Esophagus squamous epithelium (tissue), 5 donors: Measurements from ENCODE around the gene STON1. TPM values are rescaled to one million over a fixed set of nuclear protein-coding genes. Genes with fewer than 3 reads are reported as not detected.
A peak's percentile ranks its signal among the peaks of the same experiment; 100 is the strongest.

Experiments
- DNase-seq: peaks from one replicate; lab custom pipeline; 2025; lab: John Stamatoyannopoulos, UW
- H3K27ac ChIP-seq, 4 donors: fragments of 200-600 bp; sonication (generic); one replicate each; pipeline ENCODE4 v1.5.1; 2016 to 2019; ENCODE audit warnings: mild to moderate bottlenecking in 1 of 4
- H3K27me3 ChIP-seq, 4 donors: fragments of 200-600 bp; sonication (generic); 1 replicate in 3 of 4; 2 replicates in 1 of 4; pipeline versions ENCODE4 v1.5.1 to v1.6.0; 2017 to 2021; ENCODE audit warnings: antibody characterized with exemption in 1 of 4
- H3K36me3 ChIP-seq, 3 donors: fragments of 200-600 bp; sonication (generic); one replicate each; pipeline ENCODE4 v1.5.1; 2016 to 2019
- H3K4me1 ChIP-seq, 3 donors: fragments of 200-600 bp; sonication (generic); one replicate each; pipeline ENCODE4 v1.5.1; 2017 to 2019
- H3K4me3 ChIP-seq, 4 donors: fragments of 200-600 bp; sonication (generic); 1 replicate in 3 of 4; 2 replicates in 1 of 4; pipeline ENCODE4 v1.5.1; 2016 to 2019; ENCODE audit warnings: mild to moderate bottlenecking in 2 of 4, moderate library complexity in 1 of 4
- H3K9me3 ChIP-seq, 3 donors: fragments of 200-600 bp; sonication (generic); one replicate each; pipeline ENCODE4 v1.5.1; 2016 to 2019
- POLR2A ChIP-seq, 4 donors: fragments of 450-650 bp; IDR thresholded peaks; one replicate each; pipeline ENCODE4 v1.6.1; 2017; ENCODE audit warnings: antibody characterized with exemption in 4 of 4, mild to moderate bottlenecking in 4 of 4, moderate library complexity in 3 of 4
- WGBS, 2 donors: methylation state at CpG; one replicate each; pipeline ENCODE4 v1.1.5; 2018; 5-methylcytosine and 5-hydroxymethylcytosine counted together
- intact Hi-C: fragments of 100-400 bp; cut with DNase I; formaldehyde crosslinking; loops from one replicate; pipeline ENCODE4 v1.15.0; 2022
- total RNA-seq, 4 donors: library from RNA; depleted of rRNA; stranded (reverse); fragments of >200 nt; gene quantifications; one replicate each; pipeline ENCODE4 v1.1.0, GENCODE V29; 2016
- TF ChIP-seq, protein P1 (sequence below), 6 experiments: fragments of 450-650 bp in 4 of 6; fragments of 200-600 bp in 2 of 6; sonication (generic) in 2 of 6; IDR thresholded peaks; one replicate each; pipeline ENCODE4 v1.5.1; 2016 to 2019; ENCODE audit warnings: antibody characterized with exemption in 6 of 6, mild to moderate bottlenecking in 4 of 6, moderate library complexity in 4 of 6
- donor health status: DM: yes; HTN: yes; CAD: no.

STON1 gene
- total RNA-seq, 4 donors from 2014 or later = 2.0 to 37.2 (median 6.9) TPM

- WGBS, 2 donors = 80 to 100% methylated on average over 1 of the region's 1 CpG
- no peaks in the 10 kb centered on the region for H3K9me3 ChIP-seq
- H3K36me3 ChIP-seq = no peaks in the 10 kb centered on the region
- TF ChIP-seq, protein P1, sequence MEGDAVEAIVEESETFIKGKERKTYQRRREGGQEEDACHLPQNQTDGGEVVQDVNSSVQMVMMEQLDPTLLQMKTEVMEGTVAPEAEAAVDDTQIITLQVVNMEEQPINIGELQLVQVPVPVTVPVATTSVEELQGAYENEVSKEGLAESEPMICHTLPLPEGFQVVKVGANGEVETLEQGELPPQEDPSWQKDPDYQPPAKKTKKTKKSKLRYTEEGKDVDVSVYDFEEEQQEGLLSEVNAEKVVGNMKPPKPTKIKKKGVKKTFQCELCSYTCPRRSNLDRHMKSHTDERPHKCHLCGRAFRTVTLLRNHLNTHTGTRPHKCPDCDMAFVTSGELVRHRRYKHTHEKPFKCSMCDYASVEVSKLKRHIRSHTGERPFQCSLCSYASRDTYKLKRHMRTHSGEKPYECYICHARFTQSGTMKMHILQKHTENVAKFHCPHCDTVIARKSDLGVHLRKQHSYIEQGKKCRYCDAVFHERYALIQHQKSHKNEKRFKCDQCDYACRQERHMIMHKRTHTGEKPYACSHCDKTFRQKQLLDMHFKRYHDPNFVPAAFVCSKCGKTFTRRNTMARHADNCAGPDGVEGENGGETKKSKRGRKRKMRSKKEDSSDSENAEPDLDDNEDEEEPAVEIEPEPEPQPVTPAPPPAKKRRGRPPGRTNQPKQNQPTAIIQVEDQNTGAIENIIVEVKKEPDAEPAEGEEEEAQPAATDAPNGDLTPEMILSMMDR (IDR thresholded peaks at IDR 0.05) = no peak
- TF ChIP-seq POLR2A (IDR thresholded peaks at IDR 0.05) = no peak
- intact Hi-C loops = no loop called here
- H3K27me3 ChIP-seq = no peaks in the 10 kb centered on the region
- H3K4me1 ChIP-seq = peaks cover 0 to 10% (median 2%) of the 10 kb centered on the region in 3 donors
- DNase-seq = no peak
- H3K27ac ChIP-seq = no peak overlapping the region
- no peak overlapping the region for H3K4me3 ChIP-seq
These were observed 28.5 kb downstream of the STON1 start for GRCh38 chr2:48558456-48558855.

GRCh38 chr2:48560546-48561209 lies 30.7 kb downstream of the STON1 start:
- 76 to 83% methylated on average over 3 to 5 of the region's 5 CpGs for WGBS, 2 donors
- Histone ChIP-seq H3K4me1 (peaks cover 0 to 10% (median 2%) of the 10 kb centered on the region in 3 donors), H3K36me3 (no peaks in the 10 kb centered on the region), H3K27ac (peak overlapping the region in 1 of 4 donors; percentile 9), H3K9me3 (no peaks in the 10 kb centered on the region), H3K27me3 (no peaks in the 10 kb centered on the region), H3K4me3 (no peak overlapping the region)
- DNase-seq = no peak
- TF ChIP-seq, protein P1 (IDR thresholded peaks at IDR 0.05) = no peak
- TF ChIP-seq POLR2A (IDR thresholded peaks at IDR 0.05) = no peak
- intact Hi-C loops = no loop called here

DNA sequence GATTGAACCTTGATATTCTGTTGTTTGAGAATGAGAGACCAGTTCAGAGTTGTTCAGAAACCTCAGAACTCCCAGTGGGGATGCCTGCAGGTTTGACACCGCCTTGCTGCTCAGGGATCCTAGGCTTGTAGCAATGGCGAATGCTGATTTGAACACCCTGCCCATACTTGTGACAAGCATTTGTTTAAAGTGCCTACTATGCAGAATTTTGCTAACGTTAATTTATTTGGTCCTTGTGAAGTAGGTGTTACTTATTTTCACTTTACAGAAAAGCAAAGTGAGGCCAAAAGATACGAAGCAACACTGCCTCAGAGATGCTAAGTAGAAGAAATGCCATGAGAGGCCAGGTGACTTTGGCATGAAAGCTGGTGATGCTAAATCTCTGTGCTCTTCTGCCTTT lies 32.3 kb downstream of the STON1 start:
- Histone ChIP-seq H3K9me3 (no peaks in the 10 kb centered on the region), H3K4me3 (no peak overlapping the region), H3K27ac (no peak overlapping the region), H3K4me1 (peaks cover 0 to 23% (median 2%) of the 10 kb centered on the region in 3 donors), H3K36me3 (no peaks in the 10 kb centered on the region), H3K27me3 (no peaks in the 10 kb centered on the region)
- DNase-seq = no peak
- intact Hi-C loops = no loop called here
- WGBS, 2 donors = 64 to 68% methylated on average over 4 of the region's 4 CpGs
- TF ChIP-seq POLR2A (IDR thresholded peaks at IDR 0.05) = no peak
- TF ChIP-seq, protein P1 (IDR thresholded peaks at IDR 0.05) = no peak

DNA sequence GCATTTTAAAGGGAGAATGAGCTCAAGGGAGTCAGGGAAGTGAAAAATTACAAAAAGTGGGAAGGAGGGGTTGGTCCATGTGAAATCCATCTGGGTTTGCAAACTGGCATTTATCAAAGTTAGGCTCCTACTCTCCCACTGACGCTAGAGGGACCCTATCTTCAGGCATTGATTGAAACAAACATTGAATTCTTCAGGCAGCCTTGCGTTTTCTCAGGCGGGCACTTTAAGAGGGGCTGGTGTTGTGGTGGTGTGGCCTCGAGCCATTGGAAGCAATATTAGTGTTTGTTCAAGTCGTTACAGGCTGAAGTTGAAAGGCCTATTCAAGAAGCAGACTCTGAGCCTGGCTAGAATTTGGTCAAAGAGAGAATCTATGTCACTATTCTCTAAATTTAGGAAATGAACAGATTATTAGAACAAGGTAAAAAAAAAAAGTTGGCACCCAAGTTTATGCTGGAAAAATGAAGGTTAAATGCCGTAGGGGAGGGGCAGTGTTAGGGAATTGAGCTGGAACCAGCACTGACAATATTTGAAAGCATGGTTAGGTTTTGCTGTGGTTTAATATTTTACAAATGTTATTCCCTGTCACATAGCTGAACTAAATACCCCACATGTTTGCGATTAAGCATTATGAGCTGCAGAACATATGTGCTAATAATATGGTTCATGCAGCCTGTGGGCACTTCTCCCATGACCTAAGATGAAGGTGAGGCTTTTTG lies 36.8 kb downstream of the STON1 start:
- Histone ChIP-seq H3K27me3 (no peaks in the 10 kb centered on the region), H3K4me1 (peaks cover 0 to 41% (median 10%) of the 10 kb centered on the region in 3 donors), H3K4me3 (no peak overlapping the region), H3K27ac (peak overlapping the region in 3 of 4 donors; percentile 0 to 52 (median 49)), H3K9me3 (no peaks in the 10 kb centered on the region), H3K36me3 (no peaks in the 10 kb centered on the region)
- intact Hi-C loops = no loop called here
- DNase-seq = no peak
- TF ChIP-seq, protein P1 (IDR thresholded peaks at IDR 0.05) = peak in 2 of 6 experiments; percentile 17 to 28
- no peak for TF ChIP-seq POLR2A (IDR thresholded peaks at IDR 0.05)
- WGBS, 2 donors = 25 to 37% methylated on average over 7 of the region's 7 CpGs

- intact Hi-C loops = no loop called here
- 78 to 81% methylated on average over 4 of the region's 4 CpGs for WGBS, 2 donors
- Histone ChIP-seq H3K36me3 (no peaks in the 10 kb centered on the region), H3K4me1 (peaks cover 0 to 43% (median 10%) of the 10 kb centered on the region in 3 donors), H3K27me3 (no peaks in the 10 kb centered on the region), H3K27ac (peak overlapping the region in 2 of 4 donors; percentile 38 to 49), H3K4me3 (no peak overlapping the region), H3K9me3 (no peaks in the 10 kb centered on the region)
- no peak for TF ChIP-seq POLR2A (IDR thresholded peaks at IDR 0.05)
- TF ChIP-seq, protein P1 (IDR thresholded peaks at IDR 0.05) = no peak
- no peak for DNase-seq
These were observed 37.7 kb downstream of the STON1 start for GRCh38 chr2:48567671-48568070.
